SK-N-SH (cell line): Measurements from ENCODE around the gene METTL23. TPM values are rescaled to one million over a fixed set of nuclear protein-coding genes. Genes with fewer than 3 reads are reported as not detected.

ENCODE experiments used
- EP300 ChIP-seq, 2 experiments: IDR thresholded peaks; 2 replicates each; pipeline versions ENCODE4 v1.4.0 to v1.6.1; 2012; ENCODE audit warnings: borderline replicate concordance in 1 of 2, low read depth in 1 of 2, low read length in 1 of 2
- EZH2phosphoT487 ChIP-seq: fragments of 200-600 bp; sonication (generic); IDR thresholded peaks from 2 replicates; pipeline ENCODE4 v1.6.1; 2017; ENCODE audit warnings: low read depth, mixed run types, mild to moderate bottlenecking, antibody characterized with exemption, moderate library complexity, borderline replicate concordance
- GATA2 ChIP-seq: sonication (generic); formaldehyde crosslinking; IDR thresholded peaks from 2 replicates; pipeline ENCODE4 v1.5.0; 2020; ENCODE audit warnings: mild to moderate bottlenecking, missing genetic modification reagents
- MEF2A ChIP-seq: IDR thresholded peaks from 2 replicates; pipeline ENCODE4 v1.4.0; 2012; ENCODE audit warnings: low read depth, borderline replicate concordance
- NFIC ChIP-seq: IDR thresholded peaks from 2 replicates; pipeline ENCODE4 v1.4.0; 2012; ENCODE audit warnings: borderline replicate concordance
- RAD21 ChIP-seq: IDR thresholded peaks from 2 replicates; pipeline ENCODE4 v1.6.1; 2012; ENCODE audit warnings: mild to moderate bottlenecking, low read length
- RFX5 ChIP-seq: IDR thresholded peaks from 2 replicates; pipeline ENCODE4 v1.6.1; 2012; ENCODE audit warnings: mild to moderate bottlenecking, improper control_type of control experiment, low read length
- RXRA ChIP-seq: IDR thresholded peaks from 2 replicates; pipeline ENCODE4 v1.4.0; 2012; ENCODE audit warnings: low read depth, mild to moderate bottlenecking, borderline replicate concordance
- TAF1 ChIP-seq: IDR thresholded peaks from 2 replicates; pipeline ENCODE4 v1.6.1; 2012; ENCODE audit warnings: low read depth, mild to moderate bottlenecking, low read length, moderate library complexity, borderline replicate concordance
- TEAD4 ChIP-seq: IDR thresholded peaks from 2 replicates; pipeline ENCODE4 v1.4.0; 2012; ENCODE audit warnings: mild to moderate bottlenecking, borderline replicate concordance; ENCODE audit not compliant: insufficient read depth
- polyA plus RNA-seq, 3 experiments: library from polyadenylated mRNA; depleted of rRNA; stranded (reverse); fragments of >200 nt; gene quantifications; 2 replicates each; pipeline ENCODE4 v1.2.3, GENCODE V29; 2012
- TF ChIP-seq, protein P1 (sequence below): fragments of 200-600 bp; sonication (generic); IDR thresholded peaks from 2 replicates; pipeline ENCODE4 v1.6.1; 2017; ENCODE audit warnings: antibody characterized with exemption, mild to moderate bottlenecking, moderate library complexity
- TF ChIP-seq, protein P2 (sequence below): IDR thresholded peaks from 2 replicates; pipeline ENCODE4 v1.4.0; 2012; ENCODE audit warnings: low read depth, borderline replicate concordance
- TF ChIP-seq, protein P3 (sequence below): fragments of 150-350 bp; IDR thresholded peaks from 2 replicates; pipeline ENCODE4 v1.6.1; 2016; ENCODE audit warnings: mild to moderate bottlenecking, low read depth, low read length
- TF ChIP-seq, protein P4 (sequence below): IDR thresholded peaks from 2 replicates; pipeline ENCODE4 v1.4.0; 2012; ENCODE audit warnings: low read depth, borderline replicate concordance

The METTL23 gene
- polyA plus RNA-seq, 1 of the 3 experiments (the other 2 are of a cell fraction): 75.9 TPM

DNA sequence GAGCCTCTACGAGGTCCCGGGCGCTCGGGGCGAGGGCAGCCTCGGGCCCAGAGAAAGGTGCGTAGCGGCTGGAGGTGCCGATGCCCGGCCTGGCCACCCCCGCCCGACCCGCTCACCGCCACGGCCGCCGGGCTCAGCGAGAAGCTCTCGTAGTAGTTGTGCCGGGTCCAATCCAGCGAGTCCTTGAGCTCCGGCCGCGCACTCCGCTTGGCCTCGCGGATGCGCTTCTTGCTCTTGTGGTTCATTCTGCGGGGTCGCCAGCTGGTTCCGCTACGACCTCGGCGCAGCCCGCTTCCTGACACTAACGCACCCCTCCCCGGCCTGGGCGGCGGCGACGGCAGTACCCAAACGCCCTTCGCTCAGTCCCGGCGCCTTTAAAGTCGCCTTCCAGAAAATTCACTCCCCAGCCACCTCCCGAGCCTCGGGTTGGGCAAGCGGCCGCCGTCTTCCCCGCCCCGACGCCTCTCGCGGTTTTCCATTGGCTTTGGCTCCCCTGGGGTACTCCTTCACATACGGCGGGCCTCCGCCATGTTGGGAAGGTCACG is 336 bp upstream of the METTL23 start, which contains the start of gene JMJD6 (continued):
- TF ChIP-seq NFIC (no peak), RXRA (no peak), GATA2 (CRISPR knock-in tag) (no peak), TAF1 (no peak; the same call in 1 of the 2 replicates), RAD21 (no peak), RFX5 (0 out of 2 replicates have a peak, but pooled peaks have one; percentile 5), EP300 (IDR thresholded peaks at IDR 0.05; ENCODE audit: borderline replicate concordance in 1 of 2, low read depth in 1 of 2, low read length in 1 of 2) (no peak), TEAD4 (0 out of 2 replicates have a peak, but pooled peaks have one; percentile 16), MEF2A (no peak), EZH2phosphoT487 (no peak)
- TF ChIP-seq, protein P1, sequence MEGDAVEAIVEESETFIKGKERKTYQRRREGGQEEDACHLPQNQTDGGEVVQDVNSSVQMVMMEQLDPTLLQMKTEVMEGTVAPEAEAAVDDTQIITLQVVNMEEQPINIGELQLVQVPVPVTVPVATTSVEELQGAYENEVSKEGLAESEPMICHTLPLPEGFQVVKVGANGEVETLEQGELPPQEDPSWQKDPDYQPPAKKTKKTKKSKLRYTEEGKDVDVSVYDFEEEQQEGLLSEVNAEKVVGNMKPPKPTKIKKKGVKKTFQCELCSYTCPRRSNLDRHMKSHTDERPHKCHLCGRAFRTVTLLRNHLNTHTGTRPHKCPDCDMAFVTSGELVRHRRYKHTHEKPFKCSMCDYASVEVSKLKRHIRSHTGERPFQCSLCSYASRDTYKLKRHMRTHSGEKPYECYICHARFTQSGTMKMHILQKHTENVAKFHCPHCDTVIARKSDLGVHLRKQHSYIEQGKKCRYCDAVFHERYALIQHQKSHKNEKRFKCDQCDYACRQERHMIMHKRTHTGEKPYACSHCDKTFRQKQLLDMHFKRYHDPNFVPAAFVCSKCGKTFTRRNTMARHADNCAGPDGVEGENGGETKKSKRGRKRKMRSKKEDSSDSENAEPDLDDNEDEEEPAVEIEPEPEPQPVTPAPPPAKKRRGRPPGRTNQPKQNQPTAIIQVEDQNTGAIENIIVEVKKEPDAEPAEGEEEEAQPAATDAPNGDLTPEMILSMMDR: no peak
- TF ChIP-seq, protein P2, sequence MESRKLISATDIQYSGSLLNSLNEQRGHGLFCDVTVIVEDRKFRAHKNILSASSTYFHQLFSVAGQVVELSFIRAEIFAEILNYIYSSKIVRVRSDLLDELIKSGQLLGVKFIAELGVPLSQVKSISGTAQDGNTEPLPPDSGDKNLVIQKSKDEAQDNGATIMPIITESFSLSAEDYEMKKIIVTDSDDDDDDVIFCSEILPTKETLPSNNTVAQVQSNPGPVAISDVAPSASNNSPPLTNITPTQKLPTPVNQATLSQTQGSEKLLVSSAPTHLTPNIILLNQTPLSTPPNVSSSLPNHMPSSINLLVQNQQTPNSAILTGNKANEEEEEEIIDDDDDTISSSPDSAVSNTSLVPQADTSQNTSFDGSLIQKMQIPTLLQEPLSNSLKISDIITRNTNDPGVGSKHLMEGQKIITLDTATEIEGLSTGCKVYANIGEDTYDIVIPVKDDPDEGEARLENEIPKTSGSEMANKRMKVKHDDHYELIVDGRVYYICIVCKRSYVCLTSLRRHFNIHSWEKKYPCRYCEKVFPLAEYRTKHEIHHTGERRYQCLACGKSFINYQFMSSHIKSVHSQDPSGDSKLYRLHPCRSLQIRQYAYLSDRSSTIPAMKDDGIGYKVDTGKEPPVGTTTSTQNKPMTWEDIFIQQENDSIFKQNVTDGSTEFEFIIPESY: no peak
- TF ChIP-seq, protein P3, sequence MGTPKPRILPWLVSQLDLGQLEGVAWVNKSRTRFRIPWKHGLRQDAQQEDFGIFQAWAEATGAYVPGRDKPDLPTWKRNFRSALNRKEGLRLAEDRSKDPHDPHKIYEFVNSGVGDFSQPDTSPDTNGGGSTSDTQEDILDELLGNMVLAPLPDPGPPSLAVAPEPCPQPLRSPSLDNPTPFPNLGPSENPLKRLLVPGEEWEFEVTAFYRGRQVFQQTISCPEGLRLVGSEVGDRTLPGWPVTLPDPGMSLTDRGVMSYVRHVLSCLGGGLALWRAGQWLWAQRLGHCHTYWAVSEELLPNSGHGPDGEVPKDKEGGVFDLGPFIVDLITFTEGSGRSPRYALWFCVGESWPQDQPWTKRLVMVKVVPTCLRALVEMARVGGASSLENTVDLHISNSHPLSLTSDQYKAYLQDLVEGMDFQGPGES: peak; percentile 58; the same call in 1 of the 2 replicates
- TF ChIP-seq, protein P4, sequence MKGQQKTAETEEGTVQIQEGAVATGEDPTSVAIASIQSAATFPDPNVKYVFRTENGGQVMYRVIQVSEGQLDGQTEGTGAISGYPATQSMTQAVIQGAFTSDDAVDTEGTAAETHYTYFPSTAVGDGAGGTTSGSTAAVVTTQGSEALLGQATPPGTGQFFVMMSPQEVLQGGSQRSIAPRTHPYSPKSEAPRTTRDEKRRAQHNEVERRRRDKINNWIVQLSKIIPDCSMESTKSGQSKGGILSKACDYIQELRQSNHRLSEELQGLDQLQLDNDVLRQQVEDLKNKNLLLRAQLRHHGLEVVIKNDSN: no peak
- TF ChIP-seq, all 33 proteins: peak for 11
